GM13977 (cell line): ENCODE data around the gene MAML3.

Experiments used
- DNase-seq: peaks from one replicate; pipeline ENCODE4 v3.0.0; 2012; ENCODE audit warnings: low spot score
- CTCF ChIP-seq: IDR thresholded peaks from 2 replicates; pipeline ENCODE4 v1.5.1; 2012; ENCODE audit warnings: mild to moderate bottlenecking, control low read depth; ENCODE audit not compliant: insufficient read depth; ENCODE audit errors: extremely low read depth, missing control alignments
- in situ Hi-C: fragments of 300-500 bp; cut with MboI; formaldehyde crosslinking; loops from one replicate; pipeline ENCODE4 v1.12.0; 2022; ENCODE audit warnings: low sequenced_read_pairs, low pct_unique_long_range_greater_than_20kb, mixed read lengths, inconsistent platforms; ENCODE audit not compliant: unreplicated experiment

The MAML3 gene

GRCh38 chr4:140031061-140031460 lies 122.9 kb downstream of the MAML3 start:
- in situ Hi-C loops = no loop called here
- no peak for TF ChIP-seq CTCF
- no peak for DNase-seq

- TF ChIP-seq CTCF = no peak
- in situ Hi-C loops = no loop called here
- no peak for DNase-seq
Observed at GRCh38 chr4:140028676-140029517, 125.1 kb downstream of the MAML3 start.

- DNase-seq = no peak
- no peak for TF ChIP-seq CTCF
- in situ Hi-C loops = no loop called here
Observed at GRCh38 chr4:140028101-140028500, 125.9 kb downstream of the MAML3 start.

GRCh38 chr4:140027101-140027500 lies 126.9 kb downstream of the MAML3 start:
- no peak for DNase-seq
- in situ Hi-C loops = no loop called here
- TF ChIP-seq CTCF = no peak

- TF ChIP-seq CTCF = no peak
- no peak for DNase-seq
- in situ Hi-C loops = no loop called here
Observed at GRCh38 chr4:140025470-140025869, 128.5 kb downstream of the MAML3 start.

- TF ChIP-seq CTCF = no peak
- in situ Hi-C loops = no loop called here
- no peak for DNase-seq
Observed at GRCh38 chr4:140020457-140021361, 133.3 kb downstream of the MAML3 start.
